GM18909 (cell line): Measurements from ENCODE around the gene TMEM222.
A peak's percentile ranks its signal among the peaks of the same experiment; 100 is the strongest.
"Not testable (repeated sequence)": the region's sequence is repeated elsewhere in the genome, so short reads cannot be mapped to it uniquely, and the experiment has no call there.

Experiments
- ATAC-seq: cut with Tn5 transposase; IDR thresholded peaks from one replicate; pipeline ENCODE4 v1.9.1; 2021; ENCODE audit warnings: mild to moderate bottlenecking; ENCODE audit not compliant: unreplicated experiment, poor library complexity

TMEM222 gene

GRCh38 chr1:27321813-27322568 is at the start of gene TMEM222:
TSS of gene TMEM222 (plus strand) at chr1:27322163. CDS start at chr1:27322198, 35 bp downstream.
- ATAC-seq = peak; percentile 94

- no peak for ATAC-seq
These were observed 47.8 kb upstream of the TMEM222 start for GRCh38 chr1:27274204-27274603.

- no peak for ATAC-seq
These were observed 46.3 kb upstream of the TMEM222 start for GRCh38 chr1:27275696-27276095.

- no peak for ATAC-seq
These were observed 37.3 kb upstream of the TMEM222 start for GRCh38 chr1:27284425-27285273.

- no peak for ATAC-seq
These were observed 36.7 kb upstream of the TMEM222 start for GRCh38 chr1:27285274-27285660.

GRCh38 chr1:27285821-27286220 is 36.1 kb upstream of the TMEM222 start:
- ATAC-seq = not testable (repeated sequence)

- ATAC-seq = not testable (repeated sequence)
These were observed 32.8 kb upstream of the TMEM222 start for GRCh38 chr1:27289125-27289524.

GRCh38 chr1:27290581-27290980 is 31.4 kb upstream of the TMEM222 start:
- no peak for ATAC-seq

GRCh38 chr1:27292106-27292505 is 29.9 kb upstream of the TMEM222 start:
- no peak for ATAC-seq

- ATAC-seq = no peak
These were observed 28.0 kb upstream of the TMEM222 start for GRCh38 chr1:27293915-27294314.

GRCh38 chr1:27296773-27297291 is 25.1 kb upstream of the TMEM222 start:
- no peak for ATAC-seq

- ATAC-seq = no peak
These were observed 24.1 kb upstream of the TMEM222 start for GRCh38 chr1:27297903-27298302.

- no peak for ATAC-seq
These were observed 23.2 kb upstream of the TMEM222 start for GRCh38 chr1:27298632-27299384.

- no peak for ATAC-seq
These were observed 22.3 kb upstream of the TMEM222 start for GRCh38 chr1:27299385-27300271.

- ATAC-seq = peak; percentile 54
These were observed 21.5 kb upstream of the TMEM222 start for GRCh38 chr1:27300341-27301051.

- no peak for ATAC-seq
These were observed 20.9 kb upstream of the TMEM222 start for GRCh38 chr1:27301052-27301422.

GRCh38 chr1:27301582-27302199 is 20.3 kb upstream of the TMEM222 start:
- no peak for ATAC-seq

- no peak for ATAC-seq
These were observed 19.4 kb upstream of the TMEM222 start for GRCh38 chr1:27302612-27303011.

- ATAC-seq = no peak
These were observed 18.5 kb upstream of the TMEM222 start for GRCh38 chr1:27303509-27303908.
